Panc1 (cell line): ENCODE measurements around the gene CFAP45.

Experiments used
- POLR2AphosphoS5 ChIP-seq: IDR thresholded peaks from 2 replicates; pipeline ENCODE4 v1.6.1; 2012; ENCODE audit warnings: mild to moderate bottlenecking, low read depth, low read length, moderate library complexity
- TF ChIP-seq, protein P1 (sequence below): fragments of 450-650 bp; IDR thresholded peaks from 2 replicates; pipeline ENCODE4 v1.5.1; 2017; ENCODE audit warnings: mild to moderate bottlenecking
- TF ChIP-seq, protein P2 (sequence below), 2 experiments: IDR thresholded peaks; 2 replicates each; pipeline ENCODE4 v1.6.1; 2011 to 2012; ENCODE audit warnings: low read depth in 2 of 2, control low read depth in 1 of 2, low read length in 1 of 2, mild to moderate bottlenecking in 1 of 2, moderate library complexity in 1 of 2; ENCODE audit not compliant: insufficient read depth in 1 of 2

DNA sequence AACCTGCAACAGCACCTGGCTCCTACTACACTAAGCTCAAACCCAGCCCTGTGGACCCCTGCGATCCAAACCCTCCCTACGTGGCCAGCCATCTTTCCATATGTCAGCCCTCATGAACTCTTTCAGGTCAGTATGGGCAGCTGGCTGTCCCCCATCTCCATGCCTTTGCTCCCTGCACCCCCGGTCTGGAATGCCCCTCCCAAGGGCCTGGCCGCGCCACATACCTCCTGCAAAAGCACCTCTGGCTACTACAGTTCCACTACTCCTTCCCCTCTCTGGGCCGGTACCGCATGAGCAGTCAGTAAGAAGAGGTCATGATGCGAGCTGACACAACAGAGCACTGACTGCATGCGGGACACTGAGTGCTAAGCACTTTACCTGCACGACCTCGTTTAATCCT lies 35.3 kb upstream of the CFAP45 start:
- TF ChIP-seq, protein P1, sequence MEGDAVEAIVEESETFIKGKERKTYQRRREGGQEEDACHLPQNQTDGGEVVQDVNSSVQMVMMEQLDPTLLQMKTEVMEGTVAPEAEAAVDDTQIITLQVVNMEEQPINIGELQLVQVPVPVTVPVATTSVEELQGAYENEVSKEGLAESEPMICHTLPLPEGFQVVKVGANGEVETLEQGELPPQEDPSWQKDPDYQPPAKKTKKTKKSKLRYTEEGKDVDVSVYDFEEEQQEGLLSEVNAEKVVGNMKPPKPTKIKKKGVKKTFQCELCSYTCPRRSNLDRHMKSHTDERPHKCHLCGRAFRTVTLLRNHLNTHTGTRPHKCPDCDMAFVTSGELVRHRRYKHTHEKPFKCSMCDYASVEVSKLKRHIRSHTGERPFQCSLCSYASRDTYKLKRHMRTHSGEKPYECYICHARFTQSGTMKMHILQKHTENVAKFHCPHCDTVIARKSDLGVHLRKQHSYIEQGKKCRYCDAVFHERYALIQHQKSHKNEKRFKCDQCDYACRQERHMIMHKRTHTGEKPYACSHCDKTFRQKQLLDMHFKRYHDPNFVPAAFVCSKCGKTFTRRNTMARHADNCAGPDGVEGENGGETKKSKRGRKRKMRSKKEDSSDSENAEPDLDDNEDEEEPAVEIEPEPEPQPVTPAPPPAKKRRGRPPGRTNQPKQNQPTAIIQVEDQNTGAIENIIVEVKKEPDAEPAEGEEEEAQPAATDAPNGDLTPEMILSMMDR, result no peak
- no peak for TF ChIP-seq POLR2AphosphoS5
- TF ChIP-seq, protein P2, sequence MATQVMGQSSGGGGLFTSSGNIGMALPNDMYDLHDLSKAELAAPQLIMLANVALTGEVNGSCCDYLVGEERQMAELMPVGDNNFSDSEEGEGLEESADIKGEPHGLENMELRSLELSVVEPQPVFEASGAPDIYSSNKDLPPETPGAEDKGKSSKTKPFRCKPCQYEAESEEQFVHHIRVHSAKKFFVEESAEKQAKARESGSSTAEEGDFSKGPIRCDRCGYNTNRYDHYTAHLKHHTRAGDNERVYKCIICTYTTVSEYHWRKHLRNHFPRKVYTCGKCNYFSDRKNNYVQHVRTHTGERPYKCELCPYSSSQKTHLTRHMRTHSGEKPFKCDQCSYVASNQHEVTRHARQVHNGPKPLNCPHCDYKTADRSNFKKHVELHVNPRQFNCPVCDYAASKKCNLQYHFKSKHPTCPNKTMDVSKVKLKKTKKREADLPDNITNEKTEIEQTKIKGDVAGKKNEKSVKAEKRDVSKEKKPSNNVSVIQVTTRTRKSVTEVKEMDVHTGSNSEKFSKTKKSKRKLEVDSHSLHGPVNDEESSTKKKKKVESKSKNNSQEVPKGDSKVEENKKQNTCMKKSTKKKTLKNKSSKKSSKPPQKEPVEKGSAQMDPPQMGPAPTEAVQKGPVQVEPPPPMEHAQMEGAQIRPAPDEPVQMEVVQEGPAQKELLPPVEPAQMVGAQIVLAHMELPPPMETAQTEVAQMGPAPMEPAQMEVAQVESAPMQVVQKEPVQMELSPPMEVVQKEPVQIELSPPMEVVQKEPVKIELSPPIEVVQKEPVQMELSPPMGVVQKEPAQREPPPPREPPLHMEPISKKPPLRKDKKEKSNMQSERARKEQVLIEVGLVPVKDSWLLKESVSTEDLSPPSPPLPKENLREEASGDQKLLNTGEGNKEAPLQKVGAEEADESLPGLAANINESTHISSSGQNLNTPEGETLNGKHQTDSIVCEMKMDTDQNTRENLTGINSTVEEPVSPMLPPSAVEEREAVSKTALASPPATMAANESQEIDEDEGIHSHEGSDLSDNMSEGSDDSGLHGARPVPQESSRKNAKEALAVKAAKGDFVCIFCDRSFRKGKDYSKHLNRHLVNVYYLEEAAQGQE (IDR thresholded peaks at IDR 0.05; ENCODE audit: insufficient read depth in 1 of 2, low read depth in 2 of 2, low read length in 1 of 2), result no peak
